ENCODE results near the gene ATP13A5.

The ATP13A5 gene

DNA sequence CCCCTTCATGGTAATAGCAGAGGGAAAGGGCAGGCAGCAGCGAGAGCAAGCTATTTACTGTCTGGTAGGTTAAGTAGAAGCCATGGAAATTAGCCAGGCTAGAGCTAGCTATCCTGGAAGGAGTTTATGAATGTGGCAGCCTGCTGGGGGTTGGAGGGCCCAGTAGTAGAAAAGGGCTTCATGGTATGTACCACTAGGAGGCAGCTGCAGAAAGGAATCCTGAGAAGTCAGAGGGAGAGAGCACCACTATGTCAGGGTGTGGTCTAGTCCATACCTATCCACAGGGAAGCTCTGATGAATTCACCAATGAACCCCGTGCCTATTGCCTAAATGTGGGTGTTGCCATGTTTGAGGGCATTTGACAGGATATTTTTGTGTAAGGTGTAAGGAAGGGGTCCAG is 82.6 kb downstream of the ATP13A5 start:
- TF ChIP-seq, protein P1, sequence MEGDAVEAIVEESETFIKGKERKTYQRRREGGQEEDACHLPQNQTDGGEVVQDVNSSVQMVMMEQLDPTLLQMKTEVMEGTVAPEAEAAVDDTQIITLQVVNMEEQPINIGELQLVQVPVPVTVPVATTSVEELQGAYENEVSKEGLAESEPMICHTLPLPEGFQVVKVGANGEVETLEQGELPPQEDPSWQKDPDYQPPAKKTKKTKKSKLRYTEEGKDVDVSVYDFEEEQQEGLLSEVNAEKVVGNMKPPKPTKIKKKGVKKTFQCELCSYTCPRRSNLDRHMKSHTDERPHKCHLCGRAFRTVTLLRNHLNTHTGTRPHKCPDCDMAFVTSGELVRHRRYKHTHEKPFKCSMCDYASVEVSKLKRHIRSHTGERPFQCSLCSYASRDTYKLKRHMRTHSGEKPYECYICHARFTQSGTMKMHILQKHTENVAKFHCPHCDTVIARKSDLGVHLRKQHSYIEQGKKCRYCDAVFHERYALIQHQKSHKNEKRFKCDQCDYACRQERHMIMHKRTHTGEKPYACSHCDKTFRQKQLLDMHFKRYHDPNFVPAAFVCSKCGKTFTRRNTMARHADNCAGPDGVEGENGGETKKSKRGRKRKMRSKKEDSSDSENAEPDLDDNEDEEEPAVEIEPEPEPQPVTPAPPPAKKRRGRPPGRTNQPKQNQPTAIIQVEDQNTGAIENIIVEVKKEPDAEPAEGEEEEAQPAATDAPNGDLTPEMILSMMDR (IDR thresholded peaks at IDR 0.05; ENCODE audit: control extremely low read depth, extremely low read depth, low read depth, missing control alignments) = no peak
- ChIA-PET CTCF (no interaction called here), POLR2A (no interaction called here)
- no peak for DNase-seq (ENCODE audit: extremely low spot score)

DNA sequence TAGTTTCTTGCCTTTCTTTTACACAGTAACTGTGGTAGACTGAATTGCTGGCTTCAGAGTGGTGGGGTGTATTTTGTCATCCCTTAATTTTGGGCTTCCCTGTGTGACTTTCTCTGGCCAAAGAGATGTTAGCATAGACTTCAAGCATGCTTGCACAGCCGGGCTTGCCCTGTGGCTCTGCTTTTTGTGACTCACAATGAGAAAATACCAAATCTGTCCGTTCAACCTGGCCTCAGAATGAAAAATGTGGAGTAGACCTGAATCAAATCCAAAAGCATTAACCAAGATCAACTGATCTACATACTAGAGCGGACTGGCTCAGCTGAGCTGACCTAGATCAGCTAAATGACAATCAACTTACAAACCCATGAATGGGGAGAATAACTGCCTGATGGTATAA is 86.2 kb downstream of the ATP13A5 start:
- ChIA-PET POLR2A (no interaction called here), CTCF (no interaction called here)
- DNase-seq (ENCODE audit: extremely low spot score) = no peak
- TF ChIP-seq, protein P1 (IDR thresholded peaks at IDR 0.05; ENCODE audit: control extremely low read depth, extremely low read depth, low read depth, missing control alignments) = no peak

DNA sequence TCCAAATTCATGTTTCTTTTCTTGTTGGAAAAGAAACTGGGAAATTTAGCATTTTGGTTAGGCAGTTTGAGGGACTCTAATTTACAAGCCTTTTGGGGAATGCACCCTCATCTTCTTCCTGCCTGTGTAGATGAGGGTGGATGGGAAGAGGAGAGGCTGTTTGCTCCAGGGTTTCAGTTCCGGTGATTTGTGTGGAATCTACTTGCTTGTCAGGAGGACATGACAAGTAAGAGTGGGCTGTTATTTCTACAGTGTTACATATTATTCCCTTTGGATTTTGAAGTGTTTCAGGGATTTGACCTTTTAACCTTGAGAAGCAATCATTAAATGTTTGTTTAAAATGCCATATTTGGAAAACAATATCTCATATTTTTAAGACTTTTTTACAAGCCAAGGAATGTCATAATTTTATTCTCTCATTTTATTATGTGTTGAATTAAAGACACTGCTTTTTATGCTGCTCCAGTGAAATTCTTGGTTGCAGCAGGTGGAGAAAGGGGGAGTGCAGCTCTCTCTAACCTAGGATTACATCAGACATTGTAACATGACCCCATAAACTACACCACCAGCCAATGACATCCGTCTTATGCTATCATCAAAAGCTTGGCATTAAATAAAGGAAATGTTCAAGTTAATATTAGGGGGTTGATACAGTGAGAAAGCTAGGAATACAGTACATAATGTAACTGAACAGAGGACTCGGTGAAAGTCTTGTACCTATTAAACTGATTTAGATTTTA is 107.3 kb downstream of the ATP13A5 start:
- DNase-seq (ENCODE audit: extremely low spot score) = no peak
- CTCF ChIA-PET = no interaction called here
- TF ChIP-seq, protein P1 (IDR thresholded peaks at IDR 0.05; ENCODE audit: control extremely low read depth, extremely low read depth, low read depth, missing control alignments) = no peak
- POLR2A ChIA-PET = no interaction called here

DNA sequence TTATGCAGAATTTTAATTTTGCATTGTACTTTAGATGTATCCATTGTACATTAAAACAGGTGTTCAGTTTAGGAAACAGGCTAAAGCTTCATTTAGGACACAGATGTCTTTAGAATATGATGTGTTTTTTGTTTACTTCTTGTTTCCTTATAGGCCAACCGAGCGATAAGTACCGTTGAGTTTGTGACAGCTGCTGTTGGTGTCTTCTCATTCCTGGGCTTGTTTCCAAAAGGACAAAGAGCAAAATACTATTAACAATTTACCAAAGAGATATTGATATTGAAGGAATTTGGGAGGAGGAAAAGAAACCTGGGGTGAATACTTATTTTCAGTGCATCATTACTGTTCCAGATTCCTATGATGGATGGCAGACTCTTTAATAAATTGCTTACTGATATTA is 108.1 kb downstream of the ATP13A5 start:
- DNase-seq (ENCODE audit: extremely low spot score) = no peak
- TF ChIP-seq, protein P1 (IDR thresholded peaks at IDR 0.05; ENCODE audit: control extremely low read depth, extremely low read depth, low read depth, missing control alignments) = no peak
- ChIA-PET POLR2A (no interaction called here), CTCF (no interaction called here)

DNA sequence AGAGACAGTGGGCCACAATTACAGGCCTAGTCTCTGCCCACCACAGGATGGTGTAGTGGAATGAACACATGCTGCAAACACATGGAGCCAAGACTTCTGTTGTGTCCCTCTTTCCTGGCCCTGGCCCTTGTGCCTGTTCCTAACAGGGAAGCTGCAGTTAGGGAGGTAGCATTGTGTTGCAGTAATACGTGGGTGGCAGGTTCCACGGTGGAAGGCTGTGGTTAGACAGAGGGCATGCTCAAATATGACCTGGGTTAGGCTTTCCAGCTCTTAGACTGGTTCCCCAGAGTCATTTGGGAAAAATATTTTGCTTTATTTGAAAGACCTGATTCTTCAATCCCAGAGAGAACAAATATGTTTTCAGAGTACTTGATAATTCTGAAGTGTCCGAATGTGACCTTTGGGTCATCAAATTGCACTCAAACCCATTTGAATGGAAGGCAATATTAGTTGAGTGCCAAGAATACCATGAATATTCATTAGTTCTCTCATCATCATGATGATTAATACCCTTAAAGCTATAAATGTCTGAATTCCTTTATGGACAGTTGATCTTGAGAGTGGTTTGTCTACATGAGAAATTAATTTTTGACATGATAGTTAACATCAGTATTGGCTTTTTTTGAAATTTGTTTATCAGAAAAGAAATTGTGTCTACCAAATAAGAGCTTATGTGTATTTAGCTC is 109.1 kb downstream of the ATP13A5 start:
- POLR2A ChIA-PET = no interaction called here
- TF ChIP-seq, protein P1 (IDR thresholded peaks at IDR 0.05; ENCODE audit: control extremely low read depth, extremely low read depth, low read depth, missing control alignments) = no peak
- no peak for DNase-seq (ENCODE audit: extremely low spot score)
- CTCF ChIA-PET = no interaction called here

DNA sequence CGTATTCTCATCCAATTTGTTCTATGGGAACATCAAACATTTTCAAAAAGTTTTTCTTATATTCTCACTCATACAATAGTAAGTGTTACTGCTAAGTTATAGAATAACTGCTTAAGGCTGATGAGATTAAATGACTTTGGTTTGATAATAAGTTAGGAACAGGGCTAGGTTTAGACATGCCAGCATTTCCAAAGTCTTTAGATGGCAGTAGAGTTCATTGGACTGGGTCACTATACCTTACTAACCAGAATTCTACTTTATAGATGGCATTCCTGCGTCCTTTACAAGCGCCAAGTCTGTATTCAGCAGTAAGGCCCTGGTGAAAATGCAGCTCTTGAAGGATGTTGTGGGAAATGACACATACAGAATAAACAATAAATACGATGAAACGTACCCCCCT is 115.8 kb downstream of the ATP13A5 start:
- CTCF ChIA-PET = interaction anchor here (0.9 kb wide), 1 partner anchor 23 kb away, joined by 3 read pairs; no protein-coding TSS in a partner anchor
- no peak for DNase-seq (ENCODE audit: extremely low spot score)
- TF ChIP-seq, protein P1 (IDR thresholded peaks at IDR 0.05; ENCODE audit: control extremely low read depth, extremely low read depth, low read depth, missing control alignments) = no peak
- POLR2A ChIA-PET = no interaction called here

Measured in GM10248 (cell line).